Measurements from ENCODE around the gene LRRC2. TPM values are rescaled to one million over a fixed set of nuclear protein-coding genes. Genes with fewer than 3 reads are reported as not detected.

LRRC2 gene
- total RNA-seq, 1 donor from 2014 or later: not detected

GRCh38 chr3:46483825-46484224 is 82.3 kb downstream of the LRRC2 start:
- Mint-ChIP-seq H3K4me3 (no peak overlapping the region), H3K27ac (no peak overlapping the region), H3K36me3 (no peaks in the 10 kb centered on the region), H3K4me1 (peaks cover 2% of the 10 kb centered on the region), H3K9me3 (no peaks in the 10 kb centered on the region), H3K27me3 (ENCODE audit: insufficient read depth, low read depth) (peaks cover 3% of the 10 kb centered on the region)
- no peak overlapping the region for H3K9ac ChIP-seq
- H3K9me3 ChIP-seq (ENCODE audit: low read depth): no peaks in the 10 kb centered on the region
- H3K27me3 ChIP-seq: no peaks in the 10 kb centered on the region
- H3K4me1 ChIP-seq: no peaks in the 10 kb centered on the region
- no peaks in the 10 kb centered on the region for H3F3A ChIP-seq (ENCODE audit: low read depth)
- H3K79me2 ChIP-seq (ENCODE audit: low read depth): no peaks in the 10 kb centered on the region
- H3K4me3 ChIP-seq: no peak overlapping the region
- no peak for TF ChIP-seq EZH2phosphoT487 (IDR thresholded peaks at IDR 0.05)
- no peak for TF ChIP-seq EZH2 (IDR thresholded peaks at IDR 0.05)
- no peak for TF ChIP-seq CTCF (IDR thresholded peaks at IDR 0.05)
- no peaks in the 10 kb centered on the region for H4K20me1 ChIP-seq (ENCODE audit: low read depth)
- H3K4me2 ChIP-seq: no peak overlapping the region
- H3K36me3 ChIP-seq: no peaks in the 10 kb centered on the region
- H3K27ac ChIP-seq: no peak overlapping the region
- H2AFZ ChIP-seq (replicated peaks): no peak overlapping the region
- DNase-seq (ENCODE audit: low spot score): no peak

DNA sequence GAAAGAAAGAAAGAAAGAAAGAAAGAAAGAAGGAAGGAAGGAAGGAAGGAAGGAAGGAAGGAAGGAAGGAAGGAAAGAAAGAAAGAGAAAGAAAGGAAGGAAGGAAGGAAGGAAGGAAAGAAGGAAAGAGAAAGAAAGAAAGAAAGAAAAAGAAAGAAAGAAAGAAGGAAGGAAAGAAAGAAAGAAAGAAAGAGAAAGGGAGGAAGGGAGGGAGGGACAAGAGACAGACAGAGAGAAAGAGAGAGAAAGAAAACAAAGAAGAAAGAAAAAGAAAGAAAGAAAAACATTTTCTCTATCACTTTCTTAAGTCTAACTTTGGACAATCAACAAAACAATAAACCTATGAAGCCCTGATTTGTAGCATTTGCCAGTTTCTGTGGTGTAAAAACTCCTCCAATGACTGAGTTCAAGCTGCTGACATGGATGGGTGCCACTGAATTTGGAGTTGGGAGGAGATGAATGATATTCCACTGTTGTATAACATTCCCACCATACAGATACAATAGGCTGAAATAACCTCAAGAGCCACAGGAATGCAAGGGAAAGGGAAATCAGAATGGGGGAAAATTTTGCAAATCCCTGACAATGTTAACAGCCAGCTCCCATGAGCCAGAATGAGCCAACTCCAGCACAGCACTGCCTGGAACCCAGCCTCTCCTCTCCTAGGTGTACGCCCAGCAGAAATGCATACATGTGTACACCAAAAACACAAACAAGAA is 83.3 kb downstream of the LRRC2 start:
- Mint-ChIP-seq H3K27me3 (ENCODE audit: insufficient read depth, low read depth) (peaks cover 4% of the 10 kb centered on the region), H3K4me1 (no peaks in the 10 kb centered on the region), H3K4me3 (no peak overlapping the region), H3K9me3 (no peaks in the 10 kb centered on the region), H3K36me3 (no peaks in the 10 kb centered on the region), H3K27ac (no peak overlapping the region)
- no peaks in the 10 kb centered on the region for H3K4me1 ChIP-seq
- H3K27ac ChIP-seq: no peak overlapping the region
- no peaks in the 10 kb centered on the region for H3K36me3 ChIP-seq
- no peaks in the 10 kb centered on the region for H3K9me3 ChIP-seq (ENCODE audit: low read depth)
- no peak overlapping the region for H3K4me2 ChIP-seq
- H3K4me3 ChIP-seq: no peak overlapping the region
- no peak overlapping the region for H3K9ac ChIP-seq
- DNase-seq (ENCODE audit: low spot score): no peak
- TF ChIP-seq EZH2 (IDR thresholded peaks at IDR 0.05) (no peak), EZH2phosphoT487 (IDR thresholded peaks at IDR 0.05) (no peak), CTCF (IDR thresholded peaks at IDR 0.05) (no peak)
- no peaks in the 10 kb centered on the region for H3F3A ChIP-seq (ENCODE audit: low read depth)
- H3K79me2 ChIP-seq (ENCODE audit: low read depth): no peaks in the 10 kb centered on the region
- H4K20me1 ChIP-seq (ENCODE audit: low read depth): no peaks in the 10 kb centered on the region
- no peak overlapping the region for H2AFZ ChIP-seq (replicated peaks)
- no peaks in the 10 kb centered on the region for H3K27me3 ChIP-seq

DNA sequence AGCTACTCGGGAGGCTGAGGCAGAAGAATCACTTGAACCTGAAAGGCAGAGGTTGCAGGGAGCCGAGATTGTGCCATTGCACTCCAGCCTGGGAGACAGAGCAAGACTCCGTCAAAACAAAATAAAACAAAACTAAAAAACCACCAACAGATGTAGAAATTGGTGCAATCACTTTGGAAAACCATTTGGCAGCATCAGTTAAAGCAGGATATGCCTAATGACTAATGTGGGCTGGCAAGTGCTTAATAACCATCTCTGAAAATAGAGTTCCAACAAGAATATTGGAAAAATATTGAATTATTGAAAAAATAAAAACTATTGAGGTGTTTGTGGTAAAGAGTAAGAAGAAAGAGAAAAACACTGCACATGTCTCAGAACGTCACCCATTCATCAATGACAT is 84.5 kb downstream of the LRRC2 start:
- H3K27me3 Mint-ChIP-seq (ENCODE audit: insufficient read depth, low read depth): peaks cover 7% of the 10 kb centered on the region
- H3K27ac Mint-ChIP-seq: no peak overlapping the region
- no peaks in the 10 kb centered on the region for H3K36me3 Mint-ChIP-seq
- TF ChIP-seq CTCF (IDR thresholded peaks at IDR 0.05) (no peak), EZH2phosphoT487 (IDR thresholded peaks at IDR 0.05) (no peak), EZH2 (IDR thresholded peaks at IDR 0.05) (no peak)
- H3F3A ChIP-seq (ENCODE audit: low read depth): no peaks in the 10 kb centered on the region
- H3K27me3 ChIP-seq: no peaks in the 10 kb centered on the region
- H3K4me3 ChIP-seq: no peak overlapping the region
- no peaks in the 10 kb centered on the region for H3K4me1 Mint-ChIP-seq
- H3K36me3 ChIP-seq: no peaks in the 10 kb centered on the region
- no peaks in the 10 kb centered on the region for H3K9me3 ChIP-seq (ENCODE audit: low read depth)
- no peaks in the 10 kb centered on the region for H3K79me2 ChIP-seq (ENCODE audit: low read depth)
- no peaks in the 10 kb centered on the region for H3K9me3 Mint-ChIP-seq
- no peak overlapping the region for H3K27ac ChIP-seq
- H3K4me3 Mint-ChIP-seq: no peak overlapping the region
- H2AFZ ChIP-seq (replicated peaks): no peak overlapping the region
- no peak overlapping the region for H3K4me2 ChIP-seq
- H4K20me1 ChIP-seq (ENCODE audit: low read depth): no peaks in the 10 kb centered on the region
- H3K4me1 ChIP-seq: no peaks in the 10 kb centered on the region
- DNase-seq (ENCODE audit: low spot score): no peak
- no peak overlapping the region for H3K9ac ChIP-seq
